HG03025 (cell line): ENCODE data around the gene SH3D21.

ENCODE experiments used
- ATAC-seq: cut with Tn5 transposase; IDR thresholded peaks from one replicate; pipeline ENCODE4 v1.9.1; 2021; ENCODE audit warnings: mild to moderate bottlenecking, moderate library complexity; ENCODE audit not compliant: unreplicated experiment, low FRiP score

The SH3D21 gene

DNA sequence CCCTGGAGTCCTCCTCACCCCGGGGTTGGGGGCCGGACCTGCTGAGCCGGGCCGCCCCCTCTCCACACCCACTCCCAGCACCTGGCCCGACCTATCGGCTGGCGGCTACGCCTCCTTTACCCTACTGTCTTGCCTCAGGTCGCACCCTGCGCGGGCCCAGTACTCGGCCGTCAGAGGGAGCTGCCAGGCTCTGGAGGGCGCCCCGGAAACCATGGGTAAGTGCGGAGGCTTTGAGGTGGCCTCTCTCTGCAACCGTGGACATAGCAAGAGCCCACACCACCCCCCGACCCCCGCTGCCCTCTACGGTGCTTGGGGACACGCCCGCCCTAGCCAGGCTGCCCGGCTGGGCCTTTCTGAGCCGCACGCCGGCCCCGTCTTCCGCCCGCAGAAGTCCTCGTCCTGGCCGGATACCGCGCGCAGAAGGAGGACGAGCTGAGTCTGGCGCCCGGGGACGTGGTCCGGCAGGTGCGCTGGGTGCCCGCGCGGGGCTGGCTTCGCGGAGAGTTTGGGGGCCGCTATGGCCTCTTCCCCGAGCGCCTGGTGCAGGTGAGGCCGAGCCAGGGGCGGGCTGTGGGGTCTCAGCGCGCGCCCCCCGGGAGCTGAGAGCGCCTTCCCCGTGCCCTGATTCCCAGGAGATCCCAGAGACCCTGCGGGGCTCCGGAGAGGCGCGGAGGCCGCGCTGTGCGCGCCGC, at the start of gene SH3D21:
Gene SH3D21 (plus strand): TSS at position 159 of the 692 bp plus-strand sequence. CDS start 53 bp downstream, at position 212.
- ATAC-seq, result peak; percentile 34

DNA sequence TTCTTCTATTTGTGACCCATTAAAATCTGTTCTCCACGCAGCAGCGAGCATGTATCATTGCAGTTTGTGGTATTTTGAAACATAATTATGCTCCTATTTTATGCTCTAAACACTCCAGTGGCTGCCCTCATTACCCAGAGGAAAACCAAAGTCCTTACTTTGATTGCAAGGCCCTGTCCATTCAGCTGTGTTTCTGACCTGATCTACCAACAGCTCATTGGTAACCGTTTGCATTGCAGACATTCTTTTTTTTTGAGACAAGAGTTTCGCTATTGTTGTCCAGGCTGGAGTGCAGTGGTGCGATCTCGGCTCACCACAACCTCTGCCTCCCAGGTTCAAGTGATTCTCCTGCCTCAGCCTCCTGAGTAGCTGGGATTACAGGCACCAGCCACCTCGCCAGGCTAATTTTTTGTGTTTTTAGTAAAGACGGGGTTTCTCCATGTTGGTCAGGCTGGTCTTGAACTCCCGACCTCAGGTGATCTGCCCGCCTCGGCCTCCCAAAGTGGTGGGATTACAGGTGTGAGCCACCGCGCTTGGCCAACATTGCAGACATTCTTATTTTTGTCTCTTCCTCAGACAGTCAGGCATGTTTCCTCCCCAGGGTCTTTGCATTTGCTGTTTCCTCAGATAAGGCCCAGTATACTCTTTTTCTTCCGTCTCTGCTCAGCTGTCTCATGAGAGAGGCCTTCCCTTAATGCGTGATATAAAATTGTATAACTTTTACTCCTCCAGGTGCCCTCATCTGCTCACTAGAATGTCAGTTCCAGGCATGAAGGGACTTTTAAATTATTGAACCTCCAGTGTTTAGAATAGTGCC, 49.4 kb upstream of the SH3D21 start:
- no peak for ATAC-seq

DNA sequence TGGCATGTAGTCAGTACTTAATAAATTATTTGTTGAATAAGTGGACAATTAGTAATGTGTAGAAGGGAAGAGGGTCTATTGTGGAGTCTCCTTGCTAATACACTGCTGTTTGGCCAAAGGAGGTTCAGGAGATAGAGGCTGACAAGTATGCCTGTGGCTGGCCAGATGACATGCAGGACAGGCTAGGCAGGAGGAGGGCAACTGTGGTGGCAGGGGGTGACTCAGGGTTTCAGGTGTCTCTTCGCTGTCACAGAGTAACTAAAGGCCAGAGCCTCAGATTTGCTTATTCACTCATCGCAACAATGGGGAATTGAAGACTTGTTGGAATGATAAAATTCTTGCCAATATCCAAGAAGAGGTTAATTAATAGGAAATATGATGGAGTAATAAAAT, 48.8 kb upstream of the SH3D21 start:
- ATAC-seq, result no peak

DNA sequence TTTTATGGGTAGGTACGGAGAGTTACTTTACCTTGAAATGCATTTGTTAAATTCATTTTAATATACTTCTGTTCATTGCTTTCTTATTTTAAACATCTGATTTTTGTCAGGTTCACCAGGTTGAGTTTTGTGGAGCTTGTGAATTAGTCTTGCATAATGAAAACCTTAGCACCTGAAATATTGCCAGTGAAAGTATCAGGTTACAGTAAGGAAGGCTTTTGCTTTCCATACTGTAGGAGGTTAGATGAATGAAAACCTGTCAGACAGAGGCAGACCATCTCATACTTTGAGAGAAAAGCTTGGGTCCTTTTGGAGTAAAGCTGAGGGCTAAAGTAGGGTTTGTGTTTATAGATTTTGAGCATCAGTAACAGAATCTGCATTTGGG, 47.2 kb upstream of the SH3D21 start:
- ATAC-seq, result no peak

DNA sequence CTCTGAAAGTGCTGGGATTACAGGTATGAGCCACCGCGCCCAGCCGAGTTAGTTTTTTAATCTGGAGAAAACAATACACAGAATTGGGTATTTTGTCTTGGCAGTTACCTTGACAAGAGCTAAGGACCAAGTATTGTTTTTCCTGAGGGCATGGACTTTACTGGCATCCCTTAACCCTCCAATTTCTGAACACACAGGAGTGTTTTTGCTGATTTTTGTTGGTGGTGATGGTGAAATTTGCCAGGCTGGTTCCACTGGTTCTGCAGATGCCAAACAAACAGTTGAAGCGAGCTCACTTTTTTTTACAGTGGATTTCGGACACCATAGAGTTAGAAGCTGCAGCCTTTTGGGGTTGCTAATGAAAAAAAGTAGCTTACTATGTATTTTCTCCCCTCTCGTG, 37.2 kb upstream of the SH3D21 start:
- no peak for ATAC-seq

DNA sequence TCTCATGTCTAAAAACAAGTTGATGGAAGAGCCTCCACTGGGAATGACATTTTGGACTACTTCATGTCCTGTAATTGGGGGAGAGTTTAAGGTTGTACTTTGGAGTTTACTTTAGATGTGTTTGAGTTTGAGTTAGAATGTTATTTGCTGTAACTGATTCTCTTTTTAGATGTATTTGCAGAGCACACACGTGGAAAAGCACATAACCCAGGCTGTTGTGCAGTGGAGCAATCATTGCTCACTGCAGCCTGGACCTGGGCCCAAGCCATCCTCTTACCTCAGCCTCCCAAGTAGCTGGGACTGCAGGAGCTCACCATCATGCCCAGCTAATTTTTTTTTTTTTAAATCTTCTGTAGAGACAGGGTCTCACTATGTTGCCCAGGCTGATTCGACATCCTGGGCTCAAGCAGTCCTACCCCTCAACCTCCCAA, 36.7 kb upstream of the SH3D21 start:
- ATAC-seq, result no peak

DNA sequence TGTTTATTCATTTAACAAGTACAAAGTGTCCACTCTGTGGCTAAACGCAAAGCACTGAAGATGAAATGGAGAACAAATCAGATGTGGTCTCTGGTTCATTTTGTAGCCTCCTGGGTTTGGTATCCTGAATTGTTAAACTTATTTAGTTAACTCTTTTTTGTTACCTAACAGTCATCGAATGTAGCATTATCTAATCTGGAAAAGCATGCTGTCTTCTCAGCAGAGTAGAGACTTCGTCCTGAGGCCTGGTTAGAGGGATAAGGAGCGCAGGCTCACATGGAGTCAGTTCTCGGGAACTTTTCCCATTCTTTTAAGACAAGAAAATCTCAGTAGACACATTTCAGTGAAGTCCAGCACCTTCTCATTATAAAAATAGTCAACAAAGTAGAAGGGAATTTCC, 33.1 kb upstream of the SH3D21 start:
- ATAC-seq, result no peak

DNA sequence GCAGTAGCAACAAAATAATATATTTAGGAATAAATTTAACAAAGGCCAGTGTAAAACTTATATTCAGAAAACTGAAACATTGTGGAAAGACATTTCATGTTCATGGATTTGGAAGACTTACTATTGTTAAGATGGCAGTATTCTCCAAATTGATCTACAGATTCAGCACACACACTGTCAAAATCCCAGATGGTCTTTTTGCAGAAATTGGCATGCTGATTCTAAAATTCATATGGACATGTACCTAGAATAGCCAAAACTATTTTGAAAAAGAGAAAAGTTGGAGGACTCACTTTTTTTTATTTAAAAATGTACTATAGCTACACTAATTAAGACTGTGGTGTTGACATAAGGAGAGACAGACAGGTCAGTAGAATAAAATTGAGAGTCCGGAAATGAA, 32.0 kb upstream of the SH3D21 start:
- no peak for ATAC-seq

DNA sequence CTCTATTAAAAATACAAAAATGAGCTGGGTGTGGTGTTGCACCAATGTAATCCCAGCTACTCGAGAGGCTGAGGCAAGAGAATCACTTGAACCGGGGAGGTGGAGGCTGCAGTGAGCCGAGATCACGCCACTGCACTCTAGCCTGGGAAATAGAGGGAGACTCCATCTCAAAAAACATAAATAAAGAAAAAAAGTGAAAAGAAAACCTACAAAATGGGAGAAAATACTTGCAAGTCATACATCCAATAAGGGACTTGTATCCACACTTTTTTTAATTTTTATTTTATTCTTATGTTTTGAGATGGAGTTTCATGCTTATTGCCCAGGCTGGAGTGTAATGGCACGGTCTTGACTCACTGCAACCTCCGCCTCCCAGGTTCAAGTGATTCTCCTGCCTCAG, 29.5 kb upstream of the SH3D21 start:
- ATAC-seq, result no peak

DNA sequence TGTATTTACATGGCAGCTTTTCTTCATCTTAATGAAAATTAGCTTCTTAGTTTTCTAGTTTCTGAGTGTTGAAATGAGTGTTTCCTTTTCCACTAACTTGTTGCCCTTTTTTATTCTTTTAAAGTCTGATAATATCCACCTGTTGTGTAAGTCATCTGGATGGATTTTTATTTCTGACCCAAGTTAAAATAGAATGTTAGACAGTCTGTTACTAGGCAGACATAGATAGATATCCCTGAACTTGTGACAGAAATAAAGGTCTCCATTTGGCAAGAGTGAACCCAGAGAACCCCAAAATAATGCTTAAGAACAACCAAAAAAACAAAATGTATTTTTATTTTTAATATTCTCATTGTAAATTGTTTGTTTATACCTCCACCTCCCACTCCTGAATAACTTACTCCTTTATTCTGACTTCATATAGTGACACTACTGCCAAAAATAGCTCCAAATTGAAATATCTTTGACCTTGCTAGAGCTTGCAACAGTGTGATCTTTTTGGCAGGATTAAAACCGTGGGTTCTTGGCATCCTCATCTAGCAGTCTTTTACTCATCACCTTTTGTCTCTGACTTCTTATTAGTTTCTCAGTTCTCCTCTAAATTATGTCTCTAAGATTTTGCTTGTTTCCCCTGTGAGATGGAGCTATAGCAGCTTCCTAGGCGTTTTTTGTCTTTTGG, 26.9 kb upstream of the SH3D21 start:
- no peak for ATAC-seq

DNA sequence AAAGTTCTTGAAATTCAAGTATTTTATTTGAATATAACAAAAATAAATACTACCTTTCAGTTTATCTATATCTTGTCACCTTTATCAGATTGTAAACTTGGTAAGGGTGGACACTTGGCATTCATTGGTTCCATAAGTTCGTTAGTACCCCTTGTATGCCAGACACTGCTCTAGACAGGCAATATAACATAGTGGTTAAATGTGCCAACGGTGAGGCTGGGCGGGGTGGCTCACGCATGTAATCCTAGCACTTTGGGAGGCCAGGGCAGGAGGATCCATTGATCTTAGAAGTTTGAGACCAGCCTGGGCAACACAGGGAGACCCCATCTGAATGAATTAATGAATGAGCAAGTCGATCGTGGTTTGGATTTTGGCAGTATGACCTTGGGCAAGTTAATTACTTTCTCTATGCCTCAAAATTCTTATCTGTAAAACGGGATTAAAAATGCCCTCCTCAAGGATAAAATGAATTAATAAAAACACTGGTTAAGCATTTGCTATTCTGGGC, 26.3 kb upstream of the SH3D21 start:
- ATAC-seq, result no peak

DNA sequence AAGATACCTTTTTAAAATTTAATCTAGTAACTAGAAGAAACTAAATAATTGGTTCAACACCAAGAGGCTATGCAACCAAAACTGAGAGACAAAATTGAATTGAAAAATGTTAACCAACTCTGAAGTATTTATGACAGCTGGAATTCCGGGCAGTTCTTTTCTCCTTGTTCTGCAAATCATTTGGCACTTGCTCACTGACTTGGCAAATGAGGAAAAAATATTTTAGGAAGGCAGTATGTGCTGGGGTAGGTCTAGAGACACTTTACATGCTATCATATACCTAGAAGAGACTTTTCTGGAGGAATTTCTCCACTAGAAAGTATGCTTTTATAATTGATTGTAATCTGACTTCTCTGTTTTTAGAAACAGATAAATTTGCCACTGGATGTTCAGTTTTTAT, 22.1 kb upstream of the SH3D21 start:
- ATAC-seq, result no peak

DNA sequence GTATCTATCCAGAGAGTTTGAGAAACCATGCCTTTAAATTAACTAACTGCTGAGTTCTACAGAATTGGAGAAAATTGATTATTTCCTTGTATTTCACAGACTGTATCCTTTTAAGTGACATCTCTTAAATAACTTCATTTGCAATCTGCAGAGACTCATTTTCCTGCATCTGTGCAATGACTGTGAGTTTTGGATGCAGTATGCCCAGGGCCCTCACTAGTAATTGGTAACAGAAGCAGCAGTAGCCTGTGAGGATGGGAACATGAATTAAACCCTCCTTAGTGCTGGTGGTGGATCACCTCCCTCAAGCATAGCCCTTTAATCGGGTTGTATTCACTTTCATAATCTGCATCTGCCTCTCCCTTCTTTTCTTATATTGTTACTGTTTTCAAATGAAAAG, 21.7 kb upstream of the SH3D21 start:
- no peak for ATAC-seq

DNA sequence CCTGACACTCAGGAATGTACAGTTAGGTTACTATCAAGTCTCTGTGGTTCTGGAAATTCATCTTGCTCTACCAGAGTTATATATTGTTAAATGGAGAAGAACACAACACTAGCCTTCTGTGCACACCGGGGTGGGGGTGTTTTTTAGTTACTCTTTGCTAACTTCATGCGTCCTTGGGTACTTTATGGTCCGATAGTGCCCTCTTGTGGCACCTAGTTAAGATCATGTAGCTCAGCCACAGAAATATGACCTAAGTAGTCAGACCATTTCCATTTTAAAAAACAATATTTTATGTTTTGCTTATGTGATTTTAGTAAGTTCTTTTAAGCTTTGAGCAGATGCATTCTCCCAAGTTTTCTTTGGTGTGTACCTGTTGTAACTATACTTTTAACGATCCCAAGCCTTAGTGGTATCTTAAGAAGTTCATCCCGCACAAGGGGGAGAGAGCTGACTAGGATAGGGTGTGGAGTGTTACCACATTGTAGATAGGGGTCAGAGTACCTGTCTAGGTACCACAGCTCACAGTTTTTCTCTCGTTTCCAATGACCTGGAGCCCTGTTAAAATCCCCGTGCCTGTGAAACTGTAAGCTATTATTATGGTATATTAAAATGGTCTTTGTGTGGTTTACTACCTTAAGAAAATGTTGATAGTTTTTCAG, 20.6 kb upstream of the SH3D21 start:
- no peak for ATAC-seq

DNA sequence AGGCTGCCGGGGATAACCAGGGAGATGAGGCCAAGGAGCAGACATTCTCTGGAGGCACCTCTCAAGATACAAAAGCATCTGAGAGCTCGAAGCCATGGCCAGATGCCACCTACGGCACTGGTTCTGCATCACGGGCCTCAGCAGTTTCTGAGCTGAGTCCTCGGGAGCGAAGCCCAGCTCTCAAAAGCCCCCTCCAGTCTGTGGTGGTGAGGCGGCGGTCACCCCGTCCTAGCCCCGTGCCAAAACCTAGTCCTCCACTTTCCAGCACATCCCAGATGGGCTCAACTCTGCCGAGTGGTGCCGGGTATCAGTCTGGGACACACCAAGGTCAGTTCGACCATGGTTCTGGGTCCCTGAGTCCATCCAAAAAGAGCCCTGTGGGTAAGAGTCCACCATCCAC, 19.4 kb upstream of the SH3D21 start:
- ATAC-seq, result no peak

DNA sequence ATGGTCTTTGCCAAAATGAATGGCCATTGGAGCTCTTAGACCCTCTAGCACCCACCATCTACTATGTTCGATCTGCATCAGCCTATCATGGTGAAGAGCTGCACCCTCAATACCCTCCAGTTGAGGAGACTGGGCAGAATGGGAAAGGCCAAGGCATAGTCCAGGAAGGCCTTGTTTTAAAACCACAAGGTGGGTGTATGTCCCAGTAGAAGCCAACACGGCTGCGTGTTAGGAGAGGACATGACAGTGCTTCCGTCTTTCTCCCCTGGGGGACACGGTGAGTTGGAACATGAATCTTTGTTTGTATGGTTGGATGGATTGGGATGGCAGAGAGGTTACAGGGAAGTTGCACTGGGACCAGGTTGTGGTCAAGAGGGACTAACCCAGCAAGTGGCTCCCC, 18.6 kb upstream of the SH3D21 start:
- no peak for ATAC-seq

DNA sequence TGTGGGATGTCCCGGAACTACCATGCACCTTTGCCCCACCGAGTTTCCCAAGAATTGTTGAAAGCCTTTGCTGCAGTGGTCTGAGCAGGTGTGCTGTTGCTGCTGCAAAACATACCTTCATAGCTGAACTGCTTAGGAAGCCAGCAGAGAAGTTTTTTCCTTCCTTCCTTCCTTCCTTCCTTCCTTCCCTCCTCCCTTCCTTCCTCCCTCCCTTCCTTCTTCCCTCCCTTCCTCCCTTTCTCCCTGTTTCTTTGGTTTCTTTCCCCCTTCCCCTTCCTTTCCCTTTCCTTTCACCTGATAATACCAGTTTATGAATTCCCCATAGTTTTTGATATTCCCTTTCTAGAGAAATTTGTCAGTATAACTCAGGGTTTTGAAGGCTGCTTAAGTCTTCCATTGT, 10.8 kb upstream of the SH3D21 start:
- no peak for ATAC-seq

DNA sequence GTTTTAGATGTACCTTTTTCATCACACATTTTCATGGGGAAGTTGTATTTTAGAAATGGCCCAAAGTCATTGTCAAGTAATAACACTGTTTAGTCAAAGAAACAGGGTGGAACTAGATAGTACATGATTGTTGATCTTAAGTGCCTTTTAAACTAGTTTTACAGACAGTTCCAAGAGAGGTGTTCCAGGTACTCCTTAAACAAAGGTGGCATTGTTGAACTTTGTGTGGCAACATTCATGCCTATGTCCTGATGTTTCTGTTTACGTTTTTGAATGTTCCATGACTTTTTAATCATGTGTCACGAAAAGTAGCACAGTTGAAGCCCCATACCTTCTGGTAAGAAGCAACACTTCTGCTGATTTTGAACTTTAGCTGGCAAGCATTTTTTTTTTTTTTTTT, 9.1 kb upstream of the SH3D21 start:
- ATAC-seq, result no peak

DNA sequence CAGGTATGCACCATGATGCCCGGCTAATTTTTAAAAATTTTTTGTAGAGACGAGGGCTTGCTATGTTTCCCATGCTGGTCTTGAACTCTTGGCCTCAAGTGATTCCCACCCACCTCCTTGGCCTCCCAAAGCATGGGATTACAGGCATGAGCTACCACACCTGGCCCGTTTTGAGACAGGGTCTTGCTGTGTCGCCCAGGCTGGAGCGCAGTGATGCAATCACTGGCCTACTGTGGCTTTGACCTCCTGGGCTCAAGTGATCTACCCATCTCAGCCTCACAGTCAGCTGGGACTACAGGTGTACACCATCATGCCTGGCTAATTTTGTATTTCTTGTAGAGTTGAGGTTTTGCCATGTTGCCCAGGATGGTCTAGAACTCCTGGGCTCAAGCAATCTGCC, 7.5 kb upstream of the SH3D21 start:
- no peak for ATAC-seq

DNA sequence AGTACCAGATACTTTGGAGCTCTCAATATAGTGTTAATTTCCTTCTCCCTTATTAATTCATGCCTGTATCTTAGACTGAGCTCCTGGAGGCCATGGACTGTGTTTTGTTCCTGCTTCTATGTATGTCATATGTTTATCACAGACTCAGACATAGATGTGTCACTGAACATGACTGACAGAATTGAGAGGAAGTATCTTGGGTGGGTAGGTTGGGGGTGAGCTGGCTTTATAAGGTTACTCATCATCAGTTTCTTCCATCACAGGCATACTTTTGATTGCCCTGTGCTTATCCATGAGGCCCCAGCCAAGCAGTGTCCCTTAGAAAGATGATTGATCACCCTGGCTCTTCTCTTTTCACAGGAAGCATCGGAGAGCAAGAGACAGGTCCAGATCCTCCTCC, 5.6 kb upstream of the SH3D21 start:
- no peak for ATAC-seq

DNA sequence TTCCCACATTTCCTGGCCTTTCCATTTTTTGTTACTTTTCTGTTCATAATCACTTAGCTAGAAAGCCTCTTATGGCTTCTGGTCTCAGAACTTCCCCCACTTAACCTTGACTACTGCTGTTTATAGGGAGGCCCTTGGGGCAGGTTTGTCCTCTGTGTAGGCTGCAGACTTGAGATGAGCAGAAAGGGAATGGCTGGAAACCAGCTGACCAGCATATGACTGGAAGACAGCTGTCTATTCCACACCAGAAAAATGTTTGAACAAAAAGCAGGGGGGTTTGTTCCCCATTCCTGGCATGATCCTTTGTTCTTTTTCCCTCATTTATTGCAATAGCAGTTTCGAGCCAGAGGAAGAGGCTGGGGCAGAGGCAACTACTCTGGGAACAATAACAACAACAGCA, 4.9 kb upstream of the SH3D21 start:
- no peak for ATAC-seq
